NB4 (cell line): ENCODE results near the gene TAF3.

Experiments
- DNase-seq: peaks from one replicate; pipeline ENCODE4 v3.0.0; 2010; ENCODE audit warnings: low read depth
- H3K4me3 ChIP-seq: one replicate; pipeline ENCODE4 v1.5.1; 2011; ENCODE audit warnings: mild to moderate bottlenecking, low read depth, low read length, moderate library complexity
- CTCF ChIP-seq: IDR thresholded peaks from one replicate; pipeline ENCODE4 v1.5.1; 2012; ENCODE audit warnings: low read depth, low read length
- MAX ChIP-seq: IDR thresholded peaks from 2 replicates; pipeline ENCODE4 v1.6.1; 2011; ENCODE audit warnings: low read depth, low read length
- MYC ChIP-seq: IDR thresholded peaks from 2 replicates; pipeline ENCODE4 v1.6.1; 2011; ENCODE audit warnings: low read depth, low read length
- POLR2A ChIP-seq: IDR thresholded peaks from 2 replicates; pipeline ENCODE4 v1.6.1; 2011; ENCODE audit warnings: mild to moderate bottlenecking; ENCODE audit not compliant: insufficient read length; ENCODE audit errors: extremely low read depth

The TAF3 gene

GRCh38 chr10:7913126-7913872 lies 95.0 kb downstream of the TAF3 start:
- no peak overlapping the region for H3K4me3 ChIP-seq
- TF ChIP-seq MAX, result no peak
- no peak for TF ChIP-seq CTCF
- no peak for TF ChIP-seq MYC
- TF ChIP-seq POLR2A, result no peak
- no peak for DNase-seq

- DNase-seq, result no peak
- H3K4me3 ChIP-seq, result no peak overlapping the region
- TF ChIP-seq POLR2A, result no peak
Measured at GRCh38 chr10:7915923-7916536, 97.7 kb downstream of the TAF3 start.

GRCh38 chr10:7917736-7918135 lies 99.4 kb downstream of the TAF3 start:
- DNase-seq, result no peak
- TF ChIP-seq MYC, result no peak
- H3K4me3 ChIP-seq, result no peak overlapping the region

GRCh38 chr10:7922707-7923106 lies 104.4 kb downstream of the TAF3 start:
- no peak overlapping the region for H3K4me3 ChIP-seq
- TF ChIP-seq MAX (no peak), POLR2A (no peak), CTCF (no peak)
- DNase-seq, result no peak

GRCh38 chr10:7928536-7928935 lies 110.2 kb downstream of the TAF3 start:
- TF ChIP-seq MAX, result no peak
- no peak for TF ChIP-seq POLR2A
- no peak for TF ChIP-seq CTCF
- no peak for TF ChIP-seq MYC
- DNase-seq, result no peak
- H3K4me3 ChIP-seq, result no peak overlapping the region

GRCh38 chr10:7932301-7933036 lies 114.2 kb downstream of the TAF3 start:
- no peak for DNase-seq
- TF ChIP-seq CTCF (no peak), MAX (no peak), POLR2A (no peak)
- no peak overlapping the region for H3K4me3 ChIP-seq
